BE2C (cell line): ENCODE measurements around the gene MR1.

Experiments
- DNase-seq: peaks from one replicate; pipeline ENCODE4 v3.0.0-alpha.2; 2020
- H3K27me3 ChIP-seq: fragments of 250-450 bp; sonication (Bioruptor Pico); 2 replicates; pipeline ENCODE4 v1.5.1; 2020; ENCODE audit warnings: mild to moderate bottlenecking
- H3K36me3 ChIP-seq: fragments of 250-450 bp; sonication (Bioruptor Pico); 2 replicates; pipeline ENCODE4 v1.5.1; 2020; ENCODE audit warnings: mild to moderate bottlenecking
- H3K4me1 ChIP-seq: fragments of 250-450 bp; sonication (Bioruptor Pico); 2 replicates; pipeline ENCODE4 v1.5.1; 2020
- H3K4me3 ChIP-seq: 2 replicates; pipeline ENCODE4 v1.5.1; 2011; ENCODE audit warnings: low read depth, low read length
- H3K9me3 ChIP-seq: fragments of 250-450 bp; sonication (Bioruptor Pico); 2 replicates; pipeline ENCODE4 v1.5.1; 2020
- CTCF ChIP-seq: IDR thresholded peaks from 2 replicates; pipeline ENCODE4 v1.5.1; 2012; ENCODE audit warnings: mild to moderate bottlenecking, low read depth, low read length

Gene MR1

DNA sequence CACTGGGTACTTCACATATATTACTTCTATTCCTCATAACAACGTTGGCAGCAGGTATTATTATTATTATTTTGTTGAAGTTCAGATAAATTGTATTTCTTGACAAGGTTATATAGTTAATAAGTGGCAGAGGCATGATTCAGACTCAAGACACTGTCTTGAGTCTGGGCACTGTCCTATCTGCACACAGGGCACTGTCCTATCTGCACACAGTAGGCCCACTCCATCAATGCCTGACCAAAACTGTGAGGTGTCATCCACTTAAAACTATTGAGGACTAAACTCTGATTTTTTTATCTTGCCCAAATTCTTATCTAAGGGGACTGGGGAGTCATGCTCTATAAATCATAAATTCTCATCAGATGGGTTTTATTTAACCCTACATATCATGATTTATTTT is 30.9 kb downstream of the MR1 start:
- H3K36me3 ChIP-seq = no peaks in the 10 kb centered on the region
- TF ChIP-seq CTCF = no peak
- H3K4me3 ChIP-seq = no peak overlapping the region
- DNase-seq = no peak
- no peaks in the 10 kb centered on the region; the same call in 1 of the 2 replicates for H3K4me1 ChIP-seq
- no peaks in the 10 kb centered on the region for H3K9me3 ChIP-seq
- no peaks in the 10 kb centered on the region for H3K27me3 ChIP-seq

GRCh38 chr1:181073638-181074037 is 39.9 kb downstream of the MR1 start:
- TF ChIP-seq CTCF = no peak
- Histone ChIP-seq H3K9me3 (no peaks in the 10 kb centered on the region), H3K36me3 (no peaks in the 10 kb centered on the region), H3K27me3 (no peaks in the 10 kb centered on the region; the same call in 1 of the 2 replicates), H3K4me3 (no peak overlapping the region), H3K4me1 (no peaks in the 10 kb centered on the region; the same call in 1 of the 2 replicates)
- DNase-seq = no peak

- no peaks in the 10 kb centered on the region for H3K36me3 ChIP-seq
- H3K4me3 ChIP-seq = no peak overlapping the region
- H3K27me3 ChIP-seq = no peaks in the 10 kb centered on the region
- no peaks in the 10 kb centered on the region; the same call in 1 of the 2 replicates for H3K4me1 ChIP-seq
- DNase-seq = no peak
- no peak for TF ChIP-seq CTCF
- no peaks in the 10 kb centered on the region for H3K9me3 ChIP-seq
These were observed 42.1 kb downstream of the MR1 start for GRCh38 chr1:181075766-181076350.

DNA sequence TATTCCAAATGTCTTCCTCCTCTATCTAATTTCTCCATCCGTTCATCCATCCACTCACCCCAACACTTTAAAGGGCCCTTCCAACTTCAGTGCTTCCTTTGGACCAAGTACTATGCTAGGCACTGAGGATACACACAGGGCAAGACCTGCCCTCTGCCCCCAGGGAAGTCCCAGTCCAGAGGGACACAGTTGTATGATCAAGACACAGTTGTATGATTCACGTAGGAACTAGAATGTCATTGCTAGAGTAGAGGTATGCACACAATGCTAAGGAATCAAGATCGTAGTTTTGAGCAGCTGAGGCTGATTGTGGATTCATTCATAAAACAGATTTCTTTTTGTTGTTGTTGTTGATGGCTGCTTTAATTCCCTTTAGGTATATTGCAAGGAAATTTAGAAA is 43.1 kb downstream of the MR1 start:
- Histone ChIP-seq H3K36me3 (no peaks in the 10 kb centered on the region), H3K9me3 (no peaks in the 10 kb centered on the region), H3K4me3 (no peak overlapping the region), H3K4me1 (no peaks in the 10 kb centered on the region; the same call in 1 of the 2 replicates), H3K27me3 (no peaks in the 10 kb centered on the region)
- TF ChIP-seq CTCF = no peak
- DNase-seq = no peak

DNA sequence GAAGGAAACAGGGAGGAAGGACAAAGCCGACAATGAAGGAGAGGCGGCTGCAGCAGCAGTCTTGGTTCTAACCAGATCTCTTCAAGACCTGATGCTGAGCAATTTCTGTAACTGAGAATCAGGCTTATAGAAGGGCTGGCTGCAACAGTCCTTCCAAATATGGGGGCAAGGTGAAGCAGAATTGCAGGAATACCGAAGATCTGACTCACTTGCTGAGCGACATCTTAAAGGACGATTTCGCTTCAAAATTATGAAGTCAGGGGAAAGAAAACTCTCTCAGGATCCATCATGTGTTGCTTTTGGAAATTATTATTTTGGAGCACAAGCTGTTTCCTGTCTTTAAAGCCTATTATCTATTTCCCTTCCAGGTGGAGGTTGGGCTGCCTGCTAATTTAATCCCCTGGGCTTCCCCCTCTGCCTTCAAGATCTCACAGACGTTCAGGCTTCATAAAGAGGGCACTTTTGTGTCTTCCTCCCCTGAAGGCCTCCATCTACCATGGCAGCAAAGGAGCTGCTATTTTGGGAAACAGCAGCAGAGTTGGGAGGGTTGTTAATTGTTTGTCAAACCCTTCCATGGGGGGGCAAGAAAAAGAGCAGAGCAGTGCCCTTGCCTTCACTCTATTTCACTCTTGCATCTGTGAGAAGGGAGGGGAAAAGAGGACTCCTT is 43.9 kb downstream of the MR1 start:
- Histone ChIP-seq H3K4me1 (no peaks in the 10 kb centered on the region; the same call in 1 of the 2 replicates), H3K4me3 (no peak overlapping the region)

More for the DNA sequence above, 43.9 kb downstream of the MR1 start:
- Histone ChIP-seq H3K36me3 (no peaks in the 10 kb centered on the region), H3K27me3 (no peaks in the 10 kb centered on the region), H3K9me3 (no peaks in the 10 kb centered on the region)
- no peak for DNase-seq
- TF ChIP-seq CTCF = no peak
